Astrocyte (in vitro differentiated cells and primary cell): ENCODE results near the gene PDGFD.

ENCODE experiments used
- EZH2 ChIP-seq: IDR thresholded peaks from 2 replicates; pipeline ENCODE4 v1.6.1; 2012; ENCODE audit warnings: mild to moderate bottlenecking, low read length, inconsistent platforms; ENCODE audit not compliant: insufficient read depth
- TF ChIP-seq, protein P1 (sequence below): IDR thresholded peaks from 2 replicates; pipeline ENCODE4 v1.5.1; 2011; ENCODE audit warnings: low read depth, mild to moderate bottlenecking, inconsistent platforms, low read length, moderate library complexity; ENCODE audit not compliant: insufficient read depth

DNA sequence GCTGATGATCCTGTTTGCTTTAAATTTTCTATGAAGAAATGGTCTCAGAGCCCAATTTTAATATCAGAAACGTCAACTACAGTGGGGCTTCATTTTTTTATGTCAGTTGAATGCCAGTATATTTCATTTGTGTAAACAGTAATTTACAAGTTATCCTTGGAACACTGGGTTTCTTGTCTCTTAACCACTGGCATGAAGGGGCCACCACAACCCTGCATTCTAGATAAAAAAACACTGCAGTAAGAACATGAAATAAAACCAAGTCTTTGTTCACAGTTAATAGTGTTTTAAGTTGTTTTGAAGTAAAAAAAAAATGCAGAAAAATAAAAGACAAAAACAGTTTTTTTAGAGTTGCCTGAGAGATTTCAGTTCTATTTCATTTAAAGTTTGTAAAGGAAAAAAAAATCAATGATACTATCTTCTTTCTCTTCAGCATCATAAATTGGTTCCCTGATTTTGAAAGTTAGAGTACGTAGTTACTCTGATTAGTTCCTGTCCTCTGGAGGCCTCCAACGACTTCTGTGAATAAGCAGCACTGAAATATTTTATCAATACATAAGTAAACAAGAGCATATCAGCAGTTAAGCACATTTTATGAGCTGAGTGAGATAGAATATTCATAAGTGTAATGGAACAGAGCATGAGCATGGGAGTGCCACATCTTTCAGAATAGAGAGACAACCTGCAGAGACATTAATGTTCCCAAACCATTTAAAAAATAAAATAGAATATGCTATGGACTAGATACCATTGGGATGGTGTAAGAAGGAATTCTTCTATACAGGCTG, 135.3 kb downstream of the PDGFD start:
- TF ChIP-seq, protein P1, sequence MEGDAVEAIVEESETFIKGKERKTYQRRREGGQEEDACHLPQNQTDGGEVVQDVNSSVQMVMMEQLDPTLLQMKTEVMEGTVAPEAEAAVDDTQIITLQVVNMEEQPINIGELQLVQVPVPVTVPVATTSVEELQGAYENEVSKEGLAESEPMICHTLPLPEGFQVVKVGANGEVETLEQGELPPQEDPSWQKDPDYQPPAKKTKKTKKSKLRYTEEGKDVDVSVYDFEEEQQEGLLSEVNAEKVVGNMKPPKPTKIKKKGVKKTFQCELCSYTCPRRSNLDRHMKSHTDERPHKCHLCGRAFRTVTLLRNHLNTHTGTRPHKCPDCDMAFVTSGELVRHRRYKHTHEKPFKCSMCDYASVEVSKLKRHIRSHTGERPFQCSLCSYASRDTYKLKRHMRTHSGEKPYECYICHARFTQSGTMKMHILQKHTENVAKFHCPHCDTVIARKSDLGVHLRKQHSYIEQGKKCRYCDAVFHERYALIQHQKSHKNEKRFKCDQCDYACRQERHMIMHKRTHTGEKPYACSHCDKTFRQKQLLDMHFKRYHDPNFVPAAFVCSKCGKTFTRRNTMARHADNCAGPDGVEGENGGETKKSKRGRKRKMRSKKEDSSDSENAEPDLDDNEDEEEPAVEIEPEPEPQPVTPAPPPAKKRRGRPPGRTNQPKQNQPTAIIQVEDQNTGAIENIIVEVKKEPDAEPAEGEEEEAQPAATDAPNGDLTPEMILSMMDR: no peak
- no peak for TF ChIP-seq EZH2
